GM12878 (cell line): ENCODE data around the gene MAST4. TPM values are rescaled to one million over a fixed set of nuclear protein-coding genes. Genes with fewer than 3 reads are reported as not detected.
A peak's percentile ranks its signal among the peaks of the same experiment; 100 is the strongest.

Source experiments
- ATAC-seq: fragments of 200-7000 bp; cut with Tn5 transposase; 3 replicates; pipeline ENCODE4 v1.9.1; 2020; ENCODE audit warnings: mild to moderate bottlenecking, moderate library complexity
- BruUV-seq: library from RNA; stranded (reverse); fragments of 400-500 nt; replicated peaks from 2 replicates; lab custom pipeline; 2021; lab: Mats Ljungman, UMichigan
- CTCF ChIA-PET: fragments of 300-600 bp; sonication (Branson Sonifier 250); formaldehyde crosslinking; extraction: SDS; loops from one replicate; lab custom pipeline; 2021; ENCODE audit warnings: inconsistent platforms; lab: Yijun Ruan, JAX
- POLR2A ChIA-PET: fragments of 350-600 bp; formaldehyde crosslinking; extraction: SDS; loops from one replicate; lab custom pipeline; 2021; ENCODE audit warnings: inconsistent platforms; lab: Charles Lee
- RAD21 ChIA-PET: fragments of 300-600 bp; sonication (Branson Sonifier 250); formaldehyde crosslinking; loops from one replicate; lab custom pipeline; 2023; ENCODE audit warnings: antibody characterized with exemption; ENCODE audit not compliant: unreplicated experiment; lab: Charles Lee
- SMC1A ChIA-PET: fragments of 300-600 bp; sonication (Branson Sonifier 250); formaldehyde crosslinking; loops from one replicate; lab custom pipeline; 2023; ENCODE audit not compliant: unreplicated experiment, uncharacterized antibody; lab: Charles Lee
- DNase-seq: peaks from one replicate; pipeline ENCODE4 v3.0.0-alpha.2; 2011; ENCODE audit warnings: low read depth, low spot score
- FAIRE-seq: peaks from 3 replicates; lab custom pipeline; 2011; peaks lifted over from hg19 to GRCh38; lab: Jason Lieb, UNC
- H2AFZ ChIP-seq: 2 replicates; pipeline ENCODE4 v1.6.0; 2011; ENCODE audit warnings: low read depth, low read length, control low read depth; ENCODE audit not compliant: control insufficient read depth
- H3K27ac ChIP-seq: 2 replicates; pipeline ENCODE4 v1.5.1; 2011; ENCODE audit warnings: control low read depth; ENCODE audit not compliant: control insufficient read depth, insufficient read depth
- H3K27me3 ChIP-seq, 2 experiments: replicated peaks in 1 of 2; 2 replicates each; pipeline versions ENCODE4 v1.6.0 to v1.6.1; 2011; ENCODE audit warnings: low read length in 1 of 2; ENCODE audit not compliant: control insufficient read depth in 2 of 2, insufficient read depth in 2 of 2
- H3K36me3 ChIP-seq, 2 experiments: 2 replicates each; pipeline ENCODE4 v1.5.1; 2011; ENCODE audit warnings: low read length in 1 of 2; ENCODE audit not compliant: control insufficient read depth in 2 of 2, insufficient read depth in 2 of 2
- H3K4me1 ChIP-seq: 2 replicates; pipeline ENCODE4 v1.6.1; 2011; ENCODE audit warnings: mild to moderate bottlenecking, low read length, moderate library complexity, mixed read lengths; ENCODE audit not compliant: control insufficient read depth, insufficient read depth
- H3K4me2 ChIP-seq: 2 replicates; pipeline ENCODE4 v1.6.0; 2011; ENCODE audit warnings: control low read depth; ENCODE audit not compliant: control insufficient read depth, insufficient read depth
- H3K4me3 ChIP-seq: fragments of 200-600 bp; sonication (generic); 2 replicates; pipeline ENCODE4 v1.5.1; 2016
- H3K79me2 ChIP-seq: 2 replicates; pipeline ENCODE4 v1.6.0; 2011; ENCODE audit warnings: low read length; ENCODE audit not compliant: control insufficient read depth, insufficient read depth
- H3K9ac ChIP-seq: 2 replicates; pipeline ENCODE4 v1.8.0; 2011; ENCODE audit warnings: low read length, control low read depth, mixed read lengths; ENCODE audit not compliant: control insufficient read depth, insufficient read depth
- H3K9me3 ChIP-seq: replicated peaks from 3 replicates; pipeline ENCODE4 v1.5.1; 2011; ENCODE audit warnings: mild to moderate bottlenecking, low read length; ENCODE audit not compliant: control insufficient read depth, insufficient read depth
- H4K20me1 ChIP-seq: 2 replicates; pipeline ENCODE4 v1.6.0; 2011; ENCODE audit not compliant: control insufficient read depth, insufficient read depth
- CREM ChIP-seq: IDR thresholded peaks from 2 replicates; pipeline ENCODE4 v1.6.1; 2014; ENCODE audit warnings: antibody characterized with exemption, low read depth
- JUNB ChIP-seq: IDR thresholded peaks from 2 replicates; pipeline ENCODE4 v1.6.1; 2016; ENCODE audit warnings: antibody characterized with exemption, mild to moderate bottlenecking
- MTA2 ChIP-seq: fragments of 450-650 bp; IDR thresholded peaks from 2 replicates; pipeline ENCODE4 v1.6.1; 2016; ENCODE audit warnings: low read depth, mild to moderate bottlenecking, moderate library complexity
- NRF1 ChIP-seq: conservative IDR thresholded peaks from 2 replicates; pipeline ENCODE4 v1.6.1; 2011; ENCODE audit warnings: mild to moderate bottlenecking, low read depth, low read length, improper control_type of control experiment
- POLR2A ChIP-seq: IDR thresholded peaks from 2 replicates; pipeline ENCODE4 v1.6.1; 2011; ENCODE audit warnings: low read depth, mild to moderate bottlenecking, low read length
- RBBP5 ChIP-seq: fragments of 200-600 bp; sonication (generic); conservative IDR thresholded peaks from 2 replicates; pipeline ENCODE4 v1.6.1; 2016
- RUNX3 ChIP-seq: IDR thresholded peaks from 2 replicates; pipeline ENCODE4 v1.6.1; 2012; ENCODE audit warnings: low read length, inconsistent platforms
- SMAD1 ChIP-seq: fragments of 450-650 bp; IDR thresholded peaks from 2 replicates; pipeline ENCODE4 v1.6.1; 2018; ENCODE audit warnings: mild to moderate bottlenecking, low read depth; ENCODE audit not compliant: partially characterized antibody
- SMAD5 ChIP-seq: IDR thresholded peaks from 2 replicates; pipeline ENCODE4 v1.6.1; 2016; ENCODE audit warnings: antibody characterized with exemption, low read depth
- WGBS: methylation state at CpG from one replicate; pipeline ENCODE4 v1.1.6; 2016; ENCODE audit warnings: low lambda C conversion rate; ENCODE audit not compliant: insufficient replicate concordance, insufficient coverage; ENCODE audit errors: missing lambda C conversion rate; 5-methylcytosine and 5-hydroxymethylcytosine counted together
- in situ Hi-C: fragments of 300-500 bp; cut with MboI; formaldehyde crosslinking; loops from 9 replicates; pipeline ENCODE4 v1.14.3; 2018; ENCODE audit warnings: mixed read lengths
- intact Hi-C: fragments of 100-400 bp; cut with micrococcal nuclease; formaldehyde crosslinking; loops from one replicate; pipeline ENCODE4 v1.14.2; 2022; ENCODE audit not compliant: unreplicated experiment
- polyA plus RNA-seq, 11 experiments: library from polyadenylated mRNA; depleted of rRNA in 4 of 11; unstranded in 6 of 11; stranded (reverse) in 5 of 11; fragments of >200 nt; fragmentation: Nextera tagmentation in 4 of 11; fragmentation: Illumina TruSeq in 1 of 11; extraction: Ambion mirVana in 4 of 11; extraction: Trizol in 1 of 11; gene quantifications; 1 replicate in 1 of 11; 2 replicates in 10 of 11; pipeline versions ENCODE4 v1.2.1 to v1.2.3, GENCODE V29; 2011 to 2016; ENCODE audit warnings: inconsistent platforms in 2 of 11, missing spikeins in 2 of 11, low read depth in 1 of 11
- total RNA-seq, 4 experiments: library from RNA; depleted of rRNA in 3 of 4; stranded (reverse); fragments of >200 nt in 3 of 4; fragmentation: Illumina TruSeq in 1 of 4; extraction: Trizol in 1 of 4; gene quantifications; 2 replicates each; pipeline versions ENCODE4 v1.2.1 to v1.2.3, GENCODE V29; 2013 to 2021

Gene MAST4
- total and polyA plus RNA-seq, 10 of the 15 experiments (the other 5 are each of a cell fraction or from before 2014, with no cell fraction given): 0.02 to 1.6 (median 0.29) TPM; not detected in 1

- TF ChIP-seq MTA2 (no peak), CREM (no peak), NRF1 (no peak), SMAD5 (no peak), SMAD1 (no peak)
Observed at GRCh38 chr5:66876266-66876807, 280.1 kb downstream of the MAST4 start (continued).

- WGBS: 28% methylated on average over 3 of the region's 3 CpGs
- RAD21 ChIA-PET: no interaction called here
Observed at GRCh38 chr5:66877843-66878242, 281.6 kb downstream of the MAST4 start.

GRCh38 chr5:66880401-66880800, 284.2 kb downstream of the MAST4 start:
- ChIA-PET POLR2A (no interaction called here), CTCF (no interaction called here), SMC1A (no interaction called here), RAD21 (no interaction called here)
- intact Hi-C loops (no loop called here), in situ Hi-C loops (no loop called here)
- Histone ChIP-seq H3K27ac (no peak overlapping the region), H3K9ac (no peak overlapping the region), H3K4me3 (no peak overlapping the region), H4K20me1 (no peaks in the 10 kb centered on the region), H3K27me3 (no peaks in the 10 kb centered on the region; a peak in 1 of 4 replicates), H2AFZ (no peak overlapping the region), H3K79me2 (no peaks in the 10 kb centered on the region), H3K36me3 (no peaks in the 10 kb centered on the region), H3K4me2 (no peak overlapping the region), H3K9me3 (no peaks in the 10 kb centered on the region), H3K4me1 (no peaks in the 10 kb centered on the region)
- ATAC-seq (no peak), DNase-seq (no peak), FAIRE-seq (no peak)
- 4% methylated on average over 3 of the region's 3 CpGs for WGBS
- BruUV-seq: no TSS peak
- TF ChIP-seq POLR2A (no peak), RUNX3 (no peak), MTA2 (no peak)

More at GRCh38 chr5:66877843-66878242, 281.6 kb downstream of the MAST4 start:
- CTCF ChIA-PET: no interaction called here
- H3K27ac ChIP-seq: no peak overlapping the region
- no peak overlapping the region for H2AFZ ChIP-seq
- no peaks in the 10 kb centered on the region for H3K79me2 ChIP-seq
- H3K36me3 ChIP-seq: no peaks in the 10 kb centered on the region
- no TSS peak for BruUV-seq
- DNase-seq (no peak), FAIRE-seq (no peak), ATAC-seq (no peak)
- H3K9ac ChIP-seq: no peak overlapping the region
- H4K20me1 ChIP-seq: no peaks in the 10 kb centered on the region
- no peaks in the 10 kb centered on the region; a peak in 1 of 4 replicates for H3K27me3 ChIP-seq
- in situ Hi-C loops (no loop called here), intact Hi-C loops (no loop called here)
- SMC1A ChIA-PET: no interaction called here
- TF ChIP-seq RBBP5 (no peak), JUNB (peak; percentile 26; the same call in 1 of the 2 replicates)
- H3K9me3 ChIP-seq: no peaks in the 10 kb centered on the region
- H3K4me2 ChIP-seq: no peak overlapping the region
- no peaks in the 10 kb centered on the region for H3K4me1 ChIP-seq
- POLR2A ChIA-PET: no interaction called here
- H3K4me3 ChIP-seq: no peak overlapping the region
